ENCODE data around the gene REM2. TPM values are rescaled to one million over a fixed set of nuclear protein-coding genes. Genes with fewer than 3 reads are reported as not detected.
A peak's percentile ranks its signal among the peaks of the same experiment; 100 is the strongest.

Gene REM2
- total RNA-seq, 1 donor from 2014 or later: 0.79 TPM

- Histone ChIP-seq H3K4me3 (ENCODE audit: insufficient read depth, low read depth, low read length) (no peak overlapping the region), H3K27ac (ENCODE audit: low read depth, low read length) (no peak overlapping the region), H3K27me3 (ENCODE audit: insufficient read depth, low read length) (no peaks in the 10 kb centered on the region), H4K20me1 (ENCODE audit: insufficient read depth, low read length) (no peaks in the 10 kb centered on the region), H3K9ac (ENCODE audit: low read length) (no peak overlapping the region), H3K4me1 (ENCODE audit: insufficient read depth, low read length) (peaks cover 22% of the 10 kb centered on the region), H3K79me2 (ENCODE audit: insufficient read depth, low read length) (no peaks in the 10 kb centered on the region), H3K4me2 (ENCODE audit: low read length) (no peak overlapping the region), H3K9me3 (ENCODE audit: insufficient read depth, low read depth, low read length) (no peaks in the 10 kb centered on the region), H2AFZ (ENCODE audit: low read depth, low read length) (no peak overlapping the region), H3K36me3 (ENCODE audit: insufficient read depth, low read length) (no peaks in the 10 kb centered on the region)
- FAIRE-seq (no peak), DNase-seq (ENCODE audit: low read depth) (no peak)
- H3K4me3 Mint-ChIP-seq (ENCODE audit: unreplicated experiment): peak overlapping the region; percentile 45
- peaks cover 5% of the 10 kb centered on the region for H3K27me3 Mint-ChIP-seq (ENCODE audit: low read depth, unreplicated experiment)
- TF ChIP-seq EZH2 (IDR thresholded peaks at IDR 0.05; ENCODE audit: insufficient read depth, low read length) (no peak), CTCF (IDR thresholded peaks at IDR 0.05; ENCODE audit: insufficient read depth, low read depth, low read length) (no peak)
- peaks cover 21% of the 10 kb centered on the region for H3K4me1 Mint-ChIP-seq (ENCODE audit: low read depth, unreplicated experiment)
- no peaks in the 10 kb centered on the region for H3K36me3 Mint-ChIP-seq (ENCODE audit: low read depth, unreplicated experiment)
- H3K9me3 Mint-ChIP-seq (ENCODE audit: unreplicated experiment): no peaks in the 10 kb centered on the region
- no peak overlapping the region for H3K27ac Mint-ChIP-seq (ENCODE audit: unreplicated experiment)
Measured at GRCh38 chr14:22884738-22885523, 1.9 kb downstream of the REM2 start.

GRCh38 chr14:22885975-22886374 lies 3.0 kb downstream of the REM2 start:
- Histone ChIP-seq H3K27ac (ENCODE audit: low read depth, low read length) (no peak overlapping the region), H3K27me3 (ENCODE audit: insufficient read depth, low read length) (no peaks in the 10 kb centered on the region), H3K9me3 (ENCODE audit: insufficient read depth, low read depth, low read length) (no peaks in the 10 kb centered on the region), H3K9ac (ENCODE audit: low read length) (no peak overlapping the region), H3K79me2 (ENCODE audit: insufficient read depth, low read length) (no peaks in the 10 kb centered on the region), H3K4me1 (ENCODE audit: insufficient read depth, low read length) (peaks cover 22% of the 10 kb centered on the region), H3K36me3 (ENCODE audit: insufficient read depth, low read length) (no peaks in the 10 kb centered on the region), H3K4me3 (ENCODE audit: insufficient read depth, low read depth, low read length) (no peak overlapping the region), H4K20me1 (ENCODE audit: insufficient read depth, low read length) (no peaks in the 10 kb centered on the region), H2AFZ (ENCODE audit: low read depth, low read length) (peak overlapping the region; percentile 85), H3K4me2 (ENCODE audit: low read length) (peak overlapping the region; percentile 84)
- DNase-seq (ENCODE audit: low read depth): no peak
- H3K36me3 Mint-ChIP-seq (ENCODE audit: low read depth, unreplicated experiment): no peaks in the 10 kb centered on the region
- no peak for TF ChIP-seq EZH2 (IDR thresholded peaks at IDR 0.05; ENCODE audit: insufficient read depth, low read length)
- no peak for TF ChIP-seq CTCF (IDR thresholded peaks at IDR 0.05; ENCODE audit: insufficient read depth, low read depth, low read length)
- peaks cover 21% of the 10 kb centered on the region for H3K4me1 Mint-ChIP-seq (ENCODE audit: low read depth, unreplicated experiment)
- peaks cover 5% of the 10 kb centered on the region for H3K27me3 Mint-ChIP-seq (ENCODE audit: low read depth, unreplicated experiment)
- no peaks in the 10 kb centered on the region for H3K9me3 Mint-ChIP-seq (ENCODE audit: unreplicated experiment)
- FAIRE-seq: no peak
- no peak overlapping the region for H3K27ac Mint-ChIP-seq (ENCODE audit: unreplicated experiment)
- peak overlapping the region; percentile 8 for H3K4me3 Mint-ChIP-seq (ENCODE audit: unreplicated experiment)
